ENCODE results near the gene TTLL11.

DNA sequence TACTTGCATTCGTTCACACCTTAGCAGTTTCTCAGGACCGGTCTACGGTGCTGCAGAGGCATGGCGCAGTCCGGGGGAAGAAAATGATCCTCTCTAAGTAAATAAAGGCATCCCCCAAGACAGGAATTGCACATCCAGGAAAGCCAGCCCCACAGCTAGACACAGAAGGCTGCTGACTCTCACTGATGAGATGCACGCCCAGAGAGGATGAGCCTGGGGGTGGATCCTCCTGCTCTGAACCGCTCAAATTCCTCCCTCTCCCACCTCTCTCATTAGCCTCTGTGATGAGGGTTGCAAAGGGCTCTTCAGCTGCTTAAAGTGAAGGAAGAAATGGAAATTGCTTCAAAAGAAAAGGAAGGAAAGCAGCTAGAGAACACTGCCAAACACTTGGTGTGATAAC is 132.4 kb downstream of the TTLL11 start:
- TF ChIP-seq, protein P1, sequence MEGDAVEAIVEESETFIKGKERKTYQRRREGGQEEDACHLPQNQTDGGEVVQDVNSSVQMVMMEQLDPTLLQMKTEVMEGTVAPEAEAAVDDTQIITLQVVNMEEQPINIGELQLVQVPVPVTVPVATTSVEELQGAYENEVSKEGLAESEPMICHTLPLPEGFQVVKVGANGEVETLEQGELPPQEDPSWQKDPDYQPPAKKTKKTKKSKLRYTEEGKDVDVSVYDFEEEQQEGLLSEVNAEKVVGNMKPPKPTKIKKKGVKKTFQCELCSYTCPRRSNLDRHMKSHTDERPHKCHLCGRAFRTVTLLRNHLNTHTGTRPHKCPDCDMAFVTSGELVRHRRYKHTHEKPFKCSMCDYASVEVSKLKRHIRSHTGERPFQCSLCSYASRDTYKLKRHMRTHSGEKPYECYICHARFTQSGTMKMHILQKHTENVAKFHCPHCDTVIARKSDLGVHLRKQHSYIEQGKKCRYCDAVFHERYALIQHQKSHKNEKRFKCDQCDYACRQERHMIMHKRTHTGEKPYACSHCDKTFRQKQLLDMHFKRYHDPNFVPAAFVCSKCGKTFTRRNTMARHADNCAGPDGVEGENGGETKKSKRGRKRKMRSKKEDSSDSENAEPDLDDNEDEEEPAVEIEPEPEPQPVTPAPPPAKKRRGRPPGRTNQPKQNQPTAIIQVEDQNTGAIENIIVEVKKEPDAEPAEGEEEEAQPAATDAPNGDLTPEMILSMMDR (IDR thresholded peaks at IDR 0.05): no peak
- no peak for TF ChIP-seq POLR2A (IDR thresholded peaks at IDR 0.05)

Data from Peyer's patch (tissue), 4 donors.